Measurements from ENCODE around the gene FTO.

The FTO gene

GRCh38 chr16:53908731-53909130 is 204.8 kb downstream of the FTO start:
- no peak for DNase-seq

GRCh38 chr16:53910990-53911389 is 207.0 kb downstream of the FTO start:
- no peak for DNase-seq

GRCh38 chr16:53911513-53911912 is 207.6 kb downstream of the FTO start:
- DNase-seq = no peak

- DNase-seq = peak; percentile 41
Measured at GRCh38 chr16:53912155-53912554, 208.2 kb downstream of the FTO start.

- peak; percentile 31 for DNase-seq
Measured at GRCh38 chr16:53913099-53913870, 209.3 kb downstream of the FTO start.

- DNase-seq = no peak
Measured at GRCh38 chr16:53913920-53914319, 210.0 kb downstream of the FTO start.

GRCh38 chr16:53914736-53915135 is 210.8 kb downstream of the FTO start:
- no peak for DNase-seq

- no peak for DNase-seq
Measured at GRCh38 chr16:53915452-53916160, 211.7 kb downstream of the FTO start.

GRCh38 chr16:53920988-53921387 is 217.0 kb downstream of the FTO start:
- no peak for DNase-seq

- no peak for DNase-seq
Measured at GRCh38 chr16:53922067-53922806, 218.3 kb downstream of the FTO start.

- no peak for DNase-seq
Measured at GRCh38 chr16:53922807-53923571, 219.0 kb downstream of the FTO start.

- DNase-seq = no peak
Measured at GRCh38 chr16:53924331-53925106, 220.6 kb downstream of the FTO start.

GRCh38 chr16:53925107-53925410 is 221.1 kb downstream of the FTO start:
- DNase-seq = no peak

- no peak for DNase-seq
Measured at GRCh38 chr16:53925526-53925925, 221.6 kb downstream of the FTO start.

GRCh38 chr16:53926209-53926608 is 222.3 kb downstream of the FTO start:
- DNase-seq = no peak

GRCh38 chr16:53932975-53933374 is 229.0 kb downstream of the FTO start:
- DNase-seq = no peak

GRCh38 chr16:53933407-53933806 is 229.5 kb downstream of the FTO start:
- DNase-seq = no peak

GRCh38 chr16:53936052-53936451 is 232.1 kb downstream of the FTO start:
- no peak for DNase-seq

- no peak for DNase-seq
Measured at GRCh38 chr16:53936529-53936928, 232.6 kb downstream of the FTO start.

GRCh38 chr16:53937161-53937880 is 233.4 kb downstream of the FTO start:
- no peak for DNase-seq

GRCh38 chr16:53944025-53944424 is 240.1 kb downstream of the FTO start:
- no peak for DNase-seq

- no peak for DNase-seq
Measured at GRCh38 chr16:53945996-53946395, 242.0 kb downstream of the FTO start.

Data from activated CD4-positive, alpha-beta T cell treated with anti-CD3 and anti-CD28 coated beads for 48 hours (primary cell).